LNCAP (cell line): Measurements from ENCODE around the gene KPNB1.
A peak's percentile ranks its signal among the peaks of the same experiment; 100 is the strongest.

Experiments
- CTCF ChIP-seq: fragments of 450-650 bp; IDR thresholded peaks from 2 replicates; pipeline ENCODE4 v1.5.1; 2017; ENCODE audit warnings: mild to moderate bottlenecking

KPNB1 gene

GRCh38 chr17:47615766-47616424 is 33.8 kb upstream of the KPNB1 start:
- peak; percentile 71 for TF ChIP-seq CTCF

GRCh38 chr17:47618410-47618809 is 31.3 kb upstream of the KPNB1 start:
- TF ChIP-seq CTCF = peak; percentile 24; the same call in 1 of the 2 replicates

GRCh38 chr17:47620503-47621245 is 29.0 kb upstream of the KPNB1 start:
- no peak for TF ChIP-seq CTCF

GRCh38 chr17:47621293-47622179 is 28.2 kb upstream of the KPNB1 start:
- TF ChIP-seq CTCF = no peak; the same call in 1 of the 2 replicates

GRCh38 chr17:47622180-47622549 is 27.6 kb upstream of the KPNB1 start:
- no peak for TF ChIP-seq CTCF

- no peak for TF ChIP-seq CTCF
These were observed 25.0 kb upstream of the KPNB1 start for GRCh38 chr17:47624727-47625068.

- no peak for TF ChIP-seq CTCF
These were observed 21.6 kb upstream of the KPNB1 start for GRCh38 chr17:47628014-47628566.
